GM18517 (cell line): ENCODE measurements around the gene S100A3.
A peak's percentile ranks its signal among the peaks of the same experiment; 100 is the strongest.
"Not testable (repeated sequence)": the region's sequence is repeated elsewhere in the genome, so short reads cannot be mapped to it uniquely, and the experiment has no call there.

Experiments
- ATAC-seq: cut with Tn5 transposase; IDR thresholded peaks from one replicate; pipeline ENCODE4 v1.9.1; 2021; ENCODE audit warnings: mild to moderate bottlenecking, moderate library complexity; ENCODE audit not compliant: unreplicated experiment

Gene S100A3, protein sequence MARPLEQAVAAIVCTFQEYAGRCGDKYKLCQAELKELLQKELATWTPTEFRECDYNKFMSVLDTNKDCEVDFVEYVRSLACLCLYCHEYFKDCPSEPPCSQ

DNA sequence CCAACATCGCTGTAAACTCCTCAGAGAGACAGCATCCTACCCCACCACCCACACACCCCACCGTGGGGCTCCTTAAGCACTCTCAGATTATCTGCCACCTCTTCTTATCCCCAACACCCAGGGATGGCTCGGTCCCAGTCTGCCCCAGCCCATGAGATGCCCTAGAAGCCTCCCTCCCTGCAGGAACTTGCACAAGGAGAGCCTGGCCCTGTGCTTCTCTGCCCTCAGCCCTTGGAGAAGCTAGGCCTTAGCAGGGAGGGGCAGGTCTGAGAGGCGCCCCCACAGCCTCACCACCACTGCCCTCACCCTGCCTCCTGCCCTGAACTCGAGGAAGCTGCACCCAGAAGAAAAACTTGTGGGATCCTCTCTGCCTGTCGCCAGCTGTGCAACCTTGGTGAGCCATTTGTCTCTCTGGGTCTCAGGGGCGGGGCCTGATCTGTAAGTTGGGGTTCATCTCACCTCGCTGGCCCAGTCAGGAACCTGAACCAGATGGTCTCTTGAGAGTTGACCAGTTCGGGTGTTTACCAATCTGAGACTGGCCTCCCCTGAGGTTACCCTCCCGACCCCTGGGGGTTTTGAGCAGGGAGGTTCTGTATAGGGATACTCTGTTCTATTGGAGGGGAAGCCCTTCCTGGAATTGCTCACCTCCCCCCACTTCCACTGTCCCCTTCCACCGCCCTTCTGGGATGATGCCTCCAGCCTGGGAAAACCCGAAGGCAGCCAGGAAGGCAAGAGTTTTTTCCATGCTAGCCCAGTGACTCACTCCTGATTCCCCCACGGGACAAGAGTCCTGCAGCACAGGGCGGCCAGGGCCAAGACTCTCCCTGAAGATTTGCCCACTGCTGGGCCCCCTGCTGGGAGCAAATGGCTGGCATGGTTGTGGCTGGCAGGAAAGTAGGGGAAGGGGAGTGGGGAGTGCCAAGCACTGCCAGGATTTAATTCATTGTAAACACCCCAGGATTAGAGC lies at the start of gene S100A3:
TSS of gene S100A3 (minus strand) at position 537 of the 967 bp plus-strand sequence. CDS start 773 bp downstream, outside the sequence.
- ATAC-seq, result no peak

DNA sequence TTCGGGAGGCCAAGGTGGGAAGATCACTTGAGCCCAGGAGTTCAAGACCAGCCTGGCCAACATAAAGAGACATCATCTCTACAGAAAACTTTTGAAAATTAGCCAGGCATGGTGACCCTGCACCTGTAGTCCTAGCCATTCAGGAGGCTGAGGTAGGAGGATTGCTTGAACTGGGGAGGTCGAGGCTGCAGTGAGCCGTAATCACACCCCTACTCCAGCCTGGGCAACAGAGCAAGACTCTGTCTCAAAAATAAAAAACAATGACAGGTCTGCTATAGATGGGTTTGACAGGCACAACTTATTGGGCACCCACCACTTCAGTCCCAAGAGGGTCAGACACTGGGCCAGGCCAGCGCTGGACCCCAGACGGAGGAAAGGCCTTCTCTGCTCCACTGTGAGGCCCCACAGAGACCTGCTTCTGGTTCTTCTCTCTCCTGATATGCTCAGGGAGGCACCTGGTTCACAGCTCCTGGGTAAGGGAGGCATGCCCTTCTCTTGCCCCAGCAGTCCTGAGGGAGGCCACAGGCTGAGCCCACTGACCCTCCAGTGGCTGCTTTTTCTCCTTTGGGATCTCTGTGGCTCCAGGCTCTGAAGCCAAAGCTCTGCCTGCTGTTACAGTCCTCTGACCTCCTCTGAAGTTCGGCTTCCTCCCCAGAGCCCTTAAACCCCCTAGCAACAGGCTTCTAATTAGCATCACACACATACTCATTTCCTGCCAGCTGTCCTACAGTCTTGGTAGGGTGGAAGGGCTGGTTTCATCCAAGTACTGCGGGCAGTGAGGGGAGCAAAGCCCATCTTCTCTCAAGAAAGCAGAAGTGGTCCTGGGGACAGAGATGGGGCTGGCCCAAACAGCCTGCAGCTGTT lies 49.5 kb upstream of the S100A3 start:
- ATAC-seq, result peak; percentile 97

DNA sequence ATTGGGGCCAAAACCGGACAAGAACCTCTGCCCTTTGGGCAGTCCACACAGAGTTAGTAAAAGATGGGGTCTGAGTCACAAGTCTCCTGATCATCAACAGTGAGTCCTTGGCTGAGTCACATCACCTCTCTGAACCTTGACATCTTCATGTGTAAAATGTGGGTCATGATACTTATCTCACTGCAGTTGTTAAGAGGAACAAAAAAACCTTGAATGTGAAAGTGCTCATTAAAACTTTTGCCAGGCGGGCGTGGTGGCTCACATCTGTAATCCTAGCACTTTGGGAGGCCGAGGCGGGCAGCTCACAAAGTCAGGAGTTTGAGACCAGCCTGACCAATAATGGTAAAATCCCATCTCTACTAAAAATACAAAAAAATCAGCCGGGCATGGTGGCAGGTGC lies 48.1 kb upstream of the S100A3 start:
- ATAC-seq, result no peak

DNA sequence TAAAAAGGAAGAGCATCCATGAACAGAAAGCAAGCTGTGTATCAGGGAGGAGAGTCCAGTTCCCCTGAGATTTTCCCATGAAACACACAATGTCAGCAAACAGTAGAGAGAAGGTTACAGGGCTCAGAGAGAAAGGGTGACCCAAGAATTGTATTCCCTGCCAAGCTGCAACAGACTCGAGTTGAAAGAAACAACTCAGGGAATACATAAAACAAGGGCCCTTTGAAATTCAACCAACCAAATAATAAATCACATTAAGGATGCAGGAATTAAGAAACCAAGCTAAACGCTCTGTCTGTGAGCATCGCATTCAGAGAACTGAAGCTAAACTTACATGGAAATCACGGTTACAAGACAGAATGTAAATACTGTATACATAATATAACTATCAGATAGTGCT lies 43.7 kb upstream of the S100A3 start:
- no peak for ATAC-seq

DNA sequence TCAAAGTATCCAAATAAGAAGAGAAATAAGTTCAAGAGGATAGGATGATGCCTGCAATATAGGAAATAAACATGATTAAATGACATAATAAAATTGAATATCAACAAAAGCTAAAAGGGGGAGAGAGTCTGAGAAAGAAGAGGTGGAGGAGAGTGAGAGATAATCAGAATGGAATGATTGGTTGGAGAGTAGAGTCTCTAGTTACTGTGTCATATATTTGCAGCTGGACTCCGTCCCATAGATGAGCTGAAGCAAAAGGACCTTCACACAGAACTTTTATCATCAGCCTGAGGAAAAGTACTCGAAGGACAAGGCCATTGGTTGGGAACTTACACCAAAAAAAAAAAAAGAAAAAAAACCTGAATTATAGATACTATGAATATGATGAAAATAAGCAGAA lies 39.4 kb upstream of the S100A3 start:
- ATAC-seq, result no peak

DNA sequence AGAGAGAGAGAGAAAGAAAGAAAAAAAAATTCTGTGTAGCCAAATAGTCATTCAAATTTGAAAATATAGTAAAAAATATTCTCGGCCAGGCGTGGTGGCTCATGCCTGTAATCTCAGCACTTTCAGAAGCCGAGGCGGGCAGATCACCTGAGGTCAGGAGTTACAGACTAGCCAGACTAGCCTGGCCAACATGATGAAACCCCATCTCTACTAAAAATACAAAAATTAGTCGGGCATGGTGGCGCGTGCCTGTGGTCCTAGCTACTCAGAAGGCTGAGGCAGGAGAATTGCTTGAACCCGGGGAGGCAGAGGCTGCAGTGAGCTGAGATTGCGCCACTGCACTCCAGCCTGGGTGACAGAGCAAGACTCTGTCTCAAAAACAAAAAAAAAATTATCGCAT lies 39.0 kb upstream of the S100A3 start:
- not testable (repeated sequence) for ATAC-seq

DNA sequence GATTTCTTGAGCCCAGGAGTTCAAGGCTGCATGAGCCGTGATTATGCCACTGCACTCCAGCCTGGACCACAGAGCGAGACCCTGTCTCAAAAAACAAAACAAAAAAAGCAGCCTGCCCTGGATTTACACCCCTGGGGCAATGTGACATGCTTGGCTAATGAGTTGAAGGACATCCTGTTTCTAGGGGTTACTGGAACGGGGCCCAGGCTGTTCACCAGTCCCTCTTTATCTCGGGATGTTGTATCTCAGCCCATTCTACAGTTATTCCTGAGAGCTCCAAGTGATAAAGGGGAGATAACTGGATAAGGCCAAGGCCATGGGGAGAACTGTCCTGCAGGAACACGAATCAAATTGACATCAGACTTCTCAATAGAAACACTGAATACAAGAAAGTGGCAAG lies 38.3 kb upstream of the S100A3 start:
- no peak for ATAC-seq

DNA sequence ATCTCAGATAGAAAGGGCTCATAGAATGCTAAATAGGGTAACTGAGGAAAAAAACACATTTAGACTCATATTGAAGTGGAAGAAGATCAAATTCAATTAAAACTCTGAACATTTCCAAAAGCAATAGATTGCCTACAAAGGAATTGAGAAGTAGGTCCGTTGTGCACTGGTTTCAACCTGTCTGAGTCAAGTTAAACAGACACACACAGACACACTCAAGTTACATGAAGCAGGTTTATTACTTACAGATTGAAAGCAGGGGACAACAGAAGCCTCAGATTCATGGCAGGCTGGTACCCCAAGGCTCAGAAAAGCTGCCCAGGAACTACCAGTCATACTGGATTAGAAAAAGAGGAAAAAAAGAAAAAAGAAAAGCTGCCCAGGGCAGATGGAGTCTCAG lies 37.3 kb upstream of the S100A3 start:
- no peak for ATAC-seq

DNA sequence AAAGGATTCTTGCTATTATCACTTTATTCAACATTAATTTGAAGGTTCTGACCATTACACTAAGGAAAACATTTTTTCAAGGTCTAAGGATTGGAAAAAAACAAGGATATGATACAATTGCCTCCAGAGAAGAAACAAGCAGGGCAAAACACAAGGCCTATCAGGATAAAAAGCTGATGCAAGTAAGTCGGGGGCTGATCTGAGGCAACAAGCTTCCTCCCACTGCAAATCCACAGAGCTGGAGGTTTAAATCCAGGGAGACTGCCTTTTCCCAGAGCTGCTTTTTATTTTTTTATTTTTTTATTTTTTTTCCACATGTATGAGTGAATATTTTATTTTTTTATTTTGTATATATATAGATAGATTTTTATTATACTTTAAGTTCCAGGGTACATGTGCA lies 35.9 kb upstream of the S100A3 start:
- ATAC-seq, result no peak

DNA sequence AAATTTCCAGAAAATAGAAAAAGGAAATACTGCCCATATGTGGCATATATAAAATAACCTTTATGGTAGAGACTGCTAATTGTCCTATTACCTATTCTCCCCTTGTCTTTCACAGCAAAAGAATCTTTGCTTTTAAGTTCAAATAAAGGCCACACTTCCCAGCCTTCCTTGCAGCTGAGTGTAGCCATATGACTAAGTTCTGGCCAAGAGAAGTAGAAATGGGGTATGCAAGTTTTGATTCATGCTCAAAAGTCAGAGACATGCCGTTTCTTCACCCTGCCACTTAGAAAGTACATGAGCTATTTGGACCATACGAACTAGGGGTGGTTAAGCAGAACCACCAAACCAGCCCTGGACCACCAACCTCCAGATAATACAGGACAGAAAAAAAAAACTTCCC lies 34.9 kb upstream of the S100A3 start:
- ATAC-seq, result no peak

DNA sequence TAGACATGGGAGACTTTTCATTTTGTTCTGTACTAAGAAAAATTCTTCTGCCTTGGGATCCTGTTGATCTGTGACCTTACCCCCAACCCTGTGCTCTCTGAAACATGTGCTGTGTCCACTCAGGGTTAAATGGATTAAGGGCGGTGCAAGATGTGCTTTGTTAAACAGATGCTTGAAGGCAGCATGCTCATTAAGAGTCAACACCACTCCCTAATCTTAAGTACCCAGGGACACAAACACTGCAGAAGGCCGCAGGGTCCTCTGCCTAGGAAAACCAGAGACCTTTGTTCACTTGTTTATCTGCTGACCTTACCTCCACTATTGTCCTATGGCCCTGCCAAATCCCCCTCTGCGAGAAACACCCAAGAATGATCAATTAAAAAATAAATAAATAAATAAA lies 34.5 kb upstream of the S100A3 start:
- ATAC-seq, result not testable (repeated sequence)

DNA sequence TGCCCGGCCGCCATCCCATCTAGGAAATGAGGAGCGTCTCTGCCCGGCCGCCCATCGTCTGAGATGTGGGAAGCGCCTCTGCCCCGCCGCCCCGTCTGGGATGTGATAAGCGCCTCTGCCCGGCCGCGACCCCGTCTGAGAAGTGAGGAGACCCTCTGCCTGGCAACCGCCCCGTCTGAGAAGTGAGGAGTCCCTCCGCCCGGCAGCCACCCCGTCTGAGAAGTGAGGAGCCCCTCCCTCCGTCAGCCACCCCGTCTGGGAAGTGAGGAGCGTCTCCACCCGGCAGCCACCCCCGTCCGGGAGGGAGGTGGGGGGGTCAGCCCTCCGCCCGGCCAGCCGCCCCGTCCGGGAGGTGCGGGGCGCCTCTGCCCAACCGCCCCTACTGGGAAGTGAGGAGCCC lies 33.8 kb upstream of the S100A3 start:
- ATAC-seq, result not testable (repeated sequence)

DNA sequence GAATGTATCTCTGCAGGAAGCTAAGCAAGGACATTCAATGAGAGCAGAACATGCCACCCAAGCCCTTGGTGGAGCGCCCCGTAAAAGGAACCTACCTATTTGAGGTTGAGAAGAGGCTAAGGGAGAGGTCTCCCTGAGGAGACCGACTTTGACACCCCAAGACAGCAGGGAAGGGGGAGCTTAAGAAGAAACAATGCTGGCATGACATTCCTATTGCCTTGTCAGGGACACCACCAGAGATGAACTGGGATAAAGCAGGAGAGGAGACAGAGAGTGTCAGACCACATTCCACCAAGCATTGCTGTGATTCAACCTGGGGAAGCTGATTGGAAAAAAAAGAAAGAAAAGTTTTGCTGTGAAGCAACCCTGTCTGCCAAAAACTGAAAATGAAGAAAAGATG lies 29.9 kb upstream of the S100A3 start:
- no peak for ATAC-seq

DNA sequence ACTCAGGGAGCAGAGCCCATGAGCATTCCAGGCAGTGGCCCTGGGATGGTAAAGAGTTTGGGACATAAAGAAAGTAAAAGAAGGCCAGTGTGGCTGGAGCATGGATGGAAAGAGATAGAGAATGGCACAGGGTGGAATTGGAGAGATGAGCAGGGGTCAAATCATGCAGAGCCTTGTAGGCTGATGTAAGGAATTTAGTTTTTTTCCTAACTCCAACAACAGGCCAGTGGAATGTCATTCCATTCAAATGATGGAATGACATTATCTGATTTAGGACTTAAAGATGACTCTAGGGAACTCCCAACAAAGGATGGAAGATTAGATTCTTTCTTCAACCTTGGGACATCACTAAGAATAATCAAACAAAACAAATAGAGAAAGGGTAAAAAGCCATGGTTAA lies 29.4 kb upstream of the S100A3 start:
- ATAC-seq, result no peak

DNA sequence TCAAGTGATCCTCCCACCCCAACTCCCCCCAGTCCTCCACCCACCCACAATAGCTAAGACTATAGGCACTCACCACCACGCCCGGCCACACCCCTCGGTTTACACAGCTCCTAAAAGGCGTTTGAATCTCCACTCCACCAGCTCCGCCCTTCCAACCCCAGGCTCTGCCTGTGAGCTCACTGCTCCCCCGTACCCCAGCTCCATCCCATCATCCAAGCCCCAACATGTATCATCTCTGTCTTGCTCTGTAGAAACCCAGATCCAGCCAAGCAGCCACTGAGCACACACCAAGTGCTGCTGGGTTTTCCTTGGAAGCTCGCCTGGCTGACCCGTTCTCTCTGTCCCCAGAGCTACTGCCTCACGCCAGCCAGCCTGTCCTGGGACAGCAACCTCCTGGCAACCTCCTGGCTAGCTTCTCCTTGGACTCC lies 28.6 kb upstream of the S100A3 start:
- no peak for ATAC-seq

DNA sequence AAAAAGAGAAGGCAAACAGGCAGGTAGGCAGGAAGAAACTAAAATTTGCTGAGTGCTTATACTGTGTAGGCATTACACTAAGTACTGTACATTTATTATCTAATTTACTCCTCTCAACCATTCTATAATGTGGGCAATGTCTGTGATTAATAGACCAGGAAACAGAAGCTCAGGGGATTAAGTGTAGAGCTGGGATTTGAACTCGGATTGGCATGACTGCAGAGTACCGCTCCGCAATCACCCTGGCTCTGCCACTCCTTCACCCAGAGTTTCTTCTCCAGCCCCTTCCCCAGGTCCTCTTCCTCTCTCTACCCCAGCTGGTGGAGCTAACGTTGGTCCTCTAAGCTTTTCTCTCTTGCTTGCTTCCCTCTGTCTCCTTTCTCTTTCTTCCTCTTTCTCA lies 28.1 kb upstream of the S100A3 start:
- ATAC-seq, result no peak

DNA sequence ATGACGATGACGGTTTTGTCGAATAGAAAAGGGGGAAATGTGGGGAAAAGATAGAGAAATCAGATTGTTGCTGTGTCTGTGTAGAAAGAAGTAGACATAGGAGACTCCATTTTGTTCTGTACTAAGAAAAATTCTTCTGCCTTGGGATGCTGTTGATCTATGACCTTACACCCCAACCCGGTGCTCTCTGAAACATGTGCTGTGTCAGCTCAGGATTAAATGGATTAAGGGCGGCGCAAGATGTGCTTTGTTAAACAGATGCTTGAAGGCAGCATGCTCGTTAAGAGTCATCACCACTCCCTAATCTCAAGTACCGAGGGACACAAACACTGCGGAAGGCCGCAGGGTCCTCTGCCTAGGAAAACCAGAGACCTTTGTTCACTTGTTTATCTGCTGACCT lies 26.4 kb upstream of the S100A3 start:
- not testable (repeated sequence) for ATAC-seq

DNA sequence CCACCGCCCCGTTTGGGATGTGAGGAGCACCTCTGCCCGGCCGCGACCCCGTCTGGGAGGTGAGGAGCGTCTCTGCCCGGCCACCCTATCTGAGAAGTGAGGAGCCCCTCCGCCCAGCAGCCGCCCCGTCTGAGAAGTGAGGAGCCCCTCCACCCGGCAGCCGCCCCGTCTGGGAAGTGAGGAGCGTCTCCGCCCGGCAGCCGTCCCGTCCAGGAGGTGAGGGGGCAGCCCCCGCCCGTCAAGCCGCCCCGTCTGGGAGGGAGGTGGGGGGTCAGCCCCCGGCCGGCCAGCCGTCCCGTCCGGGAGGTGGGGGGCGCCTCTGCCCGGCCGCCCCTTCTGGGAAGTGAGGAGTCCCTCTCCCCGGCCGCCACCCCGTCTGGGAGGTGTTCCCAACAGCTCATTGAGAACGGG lies 26.0 kb upstream of the S100A3 start:
- ATAC-seq, result not testable (repeated sequence)

DNA sequence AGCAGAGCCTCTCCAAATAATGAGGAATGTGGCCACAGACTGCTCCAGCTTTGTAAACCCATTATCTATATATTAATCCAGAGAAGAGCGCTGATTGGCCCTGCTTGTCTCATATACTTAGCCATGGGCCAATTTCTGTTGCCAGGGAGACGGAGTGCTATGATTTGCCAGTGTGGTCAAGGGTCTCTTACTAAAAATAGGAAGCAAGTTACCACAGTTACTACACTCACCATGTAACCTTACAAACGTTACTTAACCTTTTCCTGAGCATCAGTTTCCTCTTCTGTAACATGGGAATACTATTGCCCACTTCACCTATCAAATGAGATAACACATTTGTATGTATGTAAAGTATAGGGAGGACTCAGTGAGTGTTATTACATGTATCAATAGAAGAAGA lies 24.3 kb upstream of the S100A3 start:
- no peak for ATAC-seq

DNA sequence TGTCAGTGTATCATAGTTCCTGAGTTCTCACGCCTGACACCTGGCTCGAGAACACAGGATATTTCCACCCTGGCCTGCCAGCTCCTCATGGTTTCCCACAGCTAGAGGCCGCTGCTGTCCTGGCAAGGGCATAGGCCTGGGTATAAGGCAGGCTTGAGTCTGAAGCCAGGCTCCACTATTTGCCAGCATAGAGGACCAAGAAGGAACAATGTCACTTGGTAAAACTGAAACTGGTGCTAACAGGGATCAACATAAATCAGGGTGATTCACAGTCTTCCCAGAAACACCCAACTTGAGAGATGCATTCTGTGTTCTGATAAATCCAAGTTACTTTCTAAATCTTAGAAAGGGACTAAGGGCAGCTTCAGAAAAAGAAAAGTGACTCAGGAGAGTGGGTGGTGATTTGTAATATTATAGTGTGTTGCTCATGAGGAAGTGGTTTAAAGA lies 23.5 kb upstream of the S100A3 start:
- no peak for ATAC-seq

DNA sequence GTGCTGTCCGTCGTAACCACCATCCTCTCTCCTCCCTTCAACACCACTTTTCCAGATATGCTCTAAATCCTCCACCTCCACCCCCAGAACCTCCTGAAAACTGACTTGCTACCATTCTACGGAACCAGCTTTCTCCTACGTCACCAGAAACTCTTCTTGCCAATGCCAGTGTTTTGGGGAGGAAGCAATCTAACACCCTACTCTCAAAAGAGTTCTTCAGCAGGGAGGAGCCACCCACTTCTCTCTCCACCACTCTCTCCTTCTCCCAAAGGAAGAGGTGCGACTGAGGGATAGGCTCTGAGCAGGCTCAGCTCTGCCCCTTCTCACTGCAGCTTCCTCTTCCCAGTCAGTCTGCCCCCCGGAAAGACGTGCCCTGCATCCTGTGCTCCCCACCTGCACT lies 22.6 kb upstream of the S100A3 start:
- no peak for ATAC-seq
